GM19468 (cell line): Measurements from ENCODE around the gene ASAP3.

Experiments used
- ATAC-seq: cut with Tn5 transposase; IDR thresholded peaks from one replicate; pipeline ENCODE4 v1.9.1; 2021; ENCODE audit warnings: mild to moderate bottlenecking, moderate library complexity, moderate number of reproducible peaks; ENCODE audit not compliant: unreplicated experiment; ENCODE audit errors: extremely low read depth

The ASAP3 gene

GRCh38 chr1:23453455-23454000, 30.5 kb downstream of the ASAP3 start:
- no peak for ATAC-seq

- no peak for ATAC-seq
Observed at GRCh38 chr1:23452011-23452411, 32.0 kb downstream of the ASAP3 start.

- ATAC-seq: no peak
Observed at GRCh38 chr1:23451441-23451840, 32.5 kb downstream of the ASAP3 start.

- ATAC-seq: no peak
Observed at GRCh38 chr1:23450894-23451293, 33.1 kb downstream of the ASAP3 start.

GRCh38 chr1:23449958-23450357, 34.0 kb downstream of the ASAP3 start:
- no peak for ATAC-seq

GRCh38 chr1:23449306-23449705, 34.7 kb downstream of the ASAP3 start:
- no peak for ATAC-seq

- no peak for ATAC-seq
Observed at GRCh38 chr1:23448846-23449245, 35.1 kb downstream of the ASAP3 start.

- ATAC-seq: no peak
Observed at GRCh38 chr1:23446661-23447310, 37.2 kb downstream of the ASAP3 start.

GRCh38 chr1:23444596-23445390, 39.2 kb downstream of the ASAP3 start:
- ATAC-seq: no peak

GRCh38 chr1:23444104-23444533, 39.9 kb downstream of the ASAP3 start:
- ATAC-seq: no peak

GRCh38 chr1:23442751-23443150, 41.2 kb downstream of the ASAP3 start:
- no peak for ATAC-seq

- no peak for ATAC-seq
Observed at GRCh38 chr1:23441446-23442148, 42.4 kb downstream of the ASAP3 start.

- no peak for ATAC-seq
Observed at GRCh38 chr1:23438545-23438944, 45.4 kb downstream of the ASAP3 start.

- ATAC-seq: no peak
Observed at GRCh38 chr1:23437355-23437664, 46.7 kb downstream of the ASAP3 start.

GRCh38 chr1:23436520-23437354, 47.2 kb downstream of the ASAP3 start:
- ATAC-seq: no peak

- ATAC-seq: no peak
Observed at GRCh38 chr1:23434260-23434775, 49.7 kb downstream of the ASAP3 start.

GRCh38 chr1:23433122-23433521, 50.9 kb downstream of the ASAP3 start:
- no peak for ATAC-seq

GRCh38 chr1:23431431-23431830, 52.5 kb downstream of the ASAP3 start:
- ATAC-seq: no peak

- ATAC-seq: no peak
Observed at GRCh38 chr1:23430803-23431202, 53.2 kb downstream of the ASAP3 start.
